Keratinocyte (primary cell): ENCODE measurements around the gene THSD7B. TPM values are rescaled to one million over a fixed set of nuclear protein-coding genes. Genes with fewer than 3 reads are reported as not detected.

Experiments
- DNase-seq: peaks from one replicate; pipeline ENCODE4 v3.0.0-alpha.2; 2011; ENCODE audit warnings: low read depth, missing footprints, low spot score
- FAIRE-seq: peaks from 2 replicates; lab custom pipeline; 2011; peaks lifted over from hg19 to GRCh38; lab: Jason Lieb, UNC
- H2AFZ ChIP-seq: 2 replicates; pipeline ENCODE4 v1.6.0; 2012; ENCODE audit warnings: low read length, control low read depth, inconsistent platforms; ENCODE audit not compliant: control insufficient read depth
- H3K27ac ChIP-seq: 2 replicates; pipeline ENCODE4 v1.5.1; 2011; ENCODE audit warnings: low read length; ENCODE audit not compliant: control insufficient read depth, insufficient read depth
- H3K27me3 ChIP-seq: 3 replicates; pipeline ENCODE4 v1.6.0; 2011; ENCODE audit warnings: low read length; ENCODE audit not compliant: control insufficient read depth, insufficient read depth; ENCODE audit errors: extremely low read depth
- H3K36me3 ChIP-seq, 2 experiments: 2 replicates in 1 of 2; 3 replicates in 1 of 2; pipeline ENCODE4 v1.5.1; 2011; ENCODE audit warnings: low read length in 2 of 2, mild to moderate bottlenecking in 1 of 2; ENCODE audit not compliant: control insufficient read depth in 2 of 2, insufficient read depth in 2 of 2; ENCODE audit errors: extremely low read depth in 1 of 2
- H3K4me1 ChIP-seq: 3 replicates; pipeline ENCODE4 v1.5.1; 2011; ENCODE audit warnings: low read length; ENCODE audit not compliant: control insufficient read depth, insufficient read depth; ENCODE audit errors: extremely low read depth
- H3K4me2 ChIP-seq: 3 replicates; pipeline ENCODE4 v1.6.0; 2011; ENCODE audit warnings: low read depth, low read length; ENCODE audit not compliant: control insufficient read depth, insufficient read depth; ENCODE audit errors: extremely low read depth
- H3K4me3 ChIP-seq, 3 experiments: fragments of 200-600 bp in 1 of 3; sonication (generic) in 1 of 3; 2 replicates in 2 of 3; 3 replicates in 1 of 3; pipeline ENCODE4 v1.5.1; 2011 to 2016; ENCODE audit warnings: low read length in 3 of 3, mild to moderate bottlenecking in 3 of 3, control low read depth in 2 of 3, inconsistent platforms in 1 of 3, low read depth in 1 of 3, mixed read lengths in 1 of 3, mixed run types in 1 of 3, moderate library complexity in 1 of 3; ENCODE audit not compliant: control insufficient read depth in 2 of 3, insufficient read depth in 2 of 3; ENCODE audit errors: extremely low read depth in 1 of 3
- H3K79me2 ChIP-seq: 2 replicates; pipeline ENCODE4 v1.6.0; 2012; ENCODE audit warnings: low read length; ENCODE audit not compliant: control insufficient read depth, insufficient read depth
- H3K9ac ChIP-seq: 3 replicates; pipeline ENCODE4 v1.6.0; 2011; ENCODE audit warnings: low read length; ENCODE audit not compliant: control insufficient read depth, insufficient read depth; ENCODE audit errors: extremely low read depth
- H3K9me1 ChIP-seq: 3 replicates; pipeline ENCODE4 v1.6.0; 2011; ENCODE audit warnings: low read length; ENCODE audit not compliant: control insufficient read depth, insufficient read depth; ENCODE audit errors: extremely low read depth
- H3K9me3 ChIP-seq: 2 replicates; pipeline ENCODE4 v1.5.1; 2012; ENCODE audit warnings: low read depth, low read length; ENCODE audit not compliant: control insufficient read depth
- H4K20me1 ChIP-seq: 3 replicates; pipeline ENCODE4 v1.6.0; 2011; ENCODE audit warnings: low read length; ENCODE audit not compliant: control insufficient read depth, insufficient read depth; ENCODE audit errors: extremely low read depth
- EZH2 ChIP-seq: IDR thresholded peaks from one replicate; pipeline ENCODE4 v1.6.1; 2012; ENCODE audit warnings: inconsistent platforms, mild to moderate bottlenecking, low read length, moderate library complexity
- dilution Hi-C: fragments of 300-500 bp; cut with MboI; formaldehyde crosslinking; loops from one replicate; pipeline ENCODE4 v1.7.0; 2020; ENCODE audit warnings: low sequenced_read_pairs; ENCODE audit not compliant: extremely low pct_ligation_motif_present
- polyA plus RNA-seq, 5 experiments: library from polyadenylated mRNA; depleted of rRNA in 3 of 5; stranded (reverse) in 3 of 5; stranded (forward) in 1 of 5; unstranded in 1 of 5; fragments of >200 nt; gene quantifications; 1 replicate in 1 of 5; 2 replicates in 3 of 5; 3 replicates in 1 of 5; pipeline versions ENCODE4 v1.2.1 to v1.2.3, GENCODE V29; 2011 to 2012; ENCODE audit warnings: missing spikeins in 2 of 5, low read depth in 1 of 5, low replicate concordance in 1 of 5
- TF ChIP-seq, protein P1 (sequence below), 3 experiments: IDR thresholded peaks in 1 of 3; conservative IDR thresholded peaks in 1 of 3; optimal IDR thresholded peaks in 1 of 3; 2 replicates in 2 of 3; 3 replicates in 1 of 3; pipeline versions ENCODE3 to v1.5.1; 2011; ENCODE audit warnings: low read length in 3 of 3, mild to moderate bottlenecking in 3 of 3, moderate library complexity in 2 of 3, control low read depth in 1 of 3, inconsistent platforms in 1 of 3; ENCODE audit not compliant: insufficient read depth in 2 of 3; ENCODE audit errors: extremely low read depth in 1 of 3

THSD7B gene
- polyA plus RNA-seq, 1 donor (not counting 4 experiments of a cell fraction or from before 2014, with no cell fraction given), result 0.04 TPM

DNA sequence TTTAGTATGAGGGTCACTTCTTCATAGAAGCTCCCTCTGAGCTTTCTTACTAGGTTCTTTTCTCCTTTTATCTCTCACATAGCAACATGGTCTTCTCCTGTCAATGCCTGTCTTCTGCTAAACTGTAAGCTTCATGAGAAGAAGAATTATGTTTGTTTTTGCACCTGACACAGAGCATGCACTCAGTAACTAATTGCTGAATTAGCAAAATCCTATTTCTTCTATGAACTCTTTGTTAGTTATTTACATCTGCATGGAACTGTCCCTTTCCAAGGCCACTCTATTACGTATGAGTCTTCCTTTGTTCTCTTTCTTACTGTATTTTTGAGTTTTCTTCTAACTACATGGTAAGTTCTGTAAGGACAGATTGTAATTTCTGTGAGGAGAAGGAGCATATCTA is 63.4 kb downstream of the THSD7B start:
- H4K20me1 ChIP-seq, result no peaks in the 10 kb centered on the region
- no peaks in the 10 kb centered on the region for H3K36me3 ChIP-seq
- H3K9ac ChIP-seq, result no peak overlapping the region
- no peak overlapping the region for H3K4me3 ChIP-seq
- FAIRE-seq (no peak), DNase-seq (no peak)
- dilution Hi-C loops, result no loop called here
- H3K4me2 ChIP-seq, result no peak overlapping the region
- no peaks in the 10 kb centered on the region for H3K79me2 ChIP-seq
- H3K27me3 ChIP-seq, result no peaks in the 10 kb centered on the region
- no peaks in the 10 kb centered on the region for H3K9me3 ChIP-seq
- no peak overlapping the region for H3K27ac ChIP-seq
- no peak for TF ChIP-seq EZH2
- TF ChIP-seq, protein P1, sequence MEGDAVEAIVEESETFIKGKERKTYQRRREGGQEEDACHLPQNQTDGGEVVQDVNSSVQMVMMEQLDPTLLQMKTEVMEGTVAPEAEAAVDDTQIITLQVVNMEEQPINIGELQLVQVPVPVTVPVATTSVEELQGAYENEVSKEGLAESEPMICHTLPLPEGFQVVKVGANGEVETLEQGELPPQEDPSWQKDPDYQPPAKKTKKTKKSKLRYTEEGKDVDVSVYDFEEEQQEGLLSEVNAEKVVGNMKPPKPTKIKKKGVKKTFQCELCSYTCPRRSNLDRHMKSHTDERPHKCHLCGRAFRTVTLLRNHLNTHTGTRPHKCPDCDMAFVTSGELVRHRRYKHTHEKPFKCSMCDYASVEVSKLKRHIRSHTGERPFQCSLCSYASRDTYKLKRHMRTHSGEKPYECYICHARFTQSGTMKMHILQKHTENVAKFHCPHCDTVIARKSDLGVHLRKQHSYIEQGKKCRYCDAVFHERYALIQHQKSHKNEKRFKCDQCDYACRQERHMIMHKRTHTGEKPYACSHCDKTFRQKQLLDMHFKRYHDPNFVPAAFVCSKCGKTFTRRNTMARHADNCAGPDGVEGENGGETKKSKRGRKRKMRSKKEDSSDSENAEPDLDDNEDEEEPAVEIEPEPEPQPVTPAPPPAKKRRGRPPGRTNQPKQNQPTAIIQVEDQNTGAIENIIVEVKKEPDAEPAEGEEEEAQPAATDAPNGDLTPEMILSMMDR (optimal IDR thresholded peaks at IDR 0.05 in 1 of 3, IDR thresholded peaks at IDR 0.05 in 1 of 3, conservative IDR thresholded peaks at IDR 0.05 in 1 of 3; ENCODE audit: extremely low read depth in 1 of 3, insufficient read depth in 2 of 3, low read length in 3 of 3), result no peak
- H3K9me1 ChIP-seq, result no peaks in the 10 kb centered on the region
- no peak overlapping the region for H2AFZ ChIP-seq
- no peaks in the 10 kb centered on the region for H3K4me1 ChIP-seq

DNA sequence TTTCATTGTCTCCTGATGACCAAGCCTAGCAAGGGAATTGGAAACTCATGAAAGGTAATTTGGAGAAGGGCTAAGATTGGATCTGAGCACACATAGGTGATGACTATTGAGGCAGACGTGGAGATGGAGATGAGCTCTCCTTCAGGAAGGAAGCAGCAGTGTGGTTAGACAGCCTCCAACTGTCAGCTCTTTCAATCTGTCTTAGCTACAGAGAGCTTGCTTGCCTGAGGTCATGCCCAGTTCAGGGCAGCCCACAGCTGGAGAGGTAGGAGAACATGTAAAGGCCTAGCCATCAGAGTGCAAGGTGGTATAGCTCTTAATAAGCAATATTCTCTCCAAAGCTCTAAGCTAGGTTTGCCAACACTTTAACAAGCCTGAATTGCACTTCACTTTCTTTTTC is 79.2 kb downstream of the THSD7B start:
- no peak for FAIRE-seq
- Histone ChIP-seq H4K20me1 (no peaks in the 10 kb centered on the region), H3K4me2 (no peak overlapping the region), H3K9me3 (no peaks in the 10 kb centered on the region), H3K4me1 (no peaks in the 10 kb centered on the region), H3K36me3 (no peaks in the 10 kb centered on the region), H2AFZ (no peak overlapping the region), H3K27me3 (no peaks in the 10 kb centered on the region), H3K4me3 (no peak overlapping the region), H3K9me1 (no peaks in the 10 kb centered on the region), H3K9ac (no peak overlapping the region), H3K27ac (no peak overlapping the region), H3K79me2 (no peaks in the 10 kb centered on the region)
- TF ChIP-seq EZH2, result no peak
- TF ChIP-seq, protein P1 (optimal IDR thresholded peaks at IDR 0.05 in 1 of 3, IDR thresholded peaks at IDR 0.05 in 1 of 3, conservative IDR thresholded peaks at IDR 0.05 in 1 of 3; ENCODE audit: extremely low read depth in 1 of 3, insufficient read depth in 2 of 3, low read length in 3 of 3), result no peak
- DNase-seq, result no peak
- dilution Hi-C loops, result no loop called here
